Amygdala (tissue), 56 donors: Measurements from ENCODE around the gene TMEM121.
"Not testable (repeated sequence)": the region's sequence is repeated elsewhere in the genome, so short reads cannot be mapped to it uniquely, and the experiment has no call there.

Experiments used
- DNase-seq, 56 donors: peaks; one replicate each; lab custom pipeline; 2025; lab: John Stamatoyannopoulos, UW

Gene TMEM121

DNA sequence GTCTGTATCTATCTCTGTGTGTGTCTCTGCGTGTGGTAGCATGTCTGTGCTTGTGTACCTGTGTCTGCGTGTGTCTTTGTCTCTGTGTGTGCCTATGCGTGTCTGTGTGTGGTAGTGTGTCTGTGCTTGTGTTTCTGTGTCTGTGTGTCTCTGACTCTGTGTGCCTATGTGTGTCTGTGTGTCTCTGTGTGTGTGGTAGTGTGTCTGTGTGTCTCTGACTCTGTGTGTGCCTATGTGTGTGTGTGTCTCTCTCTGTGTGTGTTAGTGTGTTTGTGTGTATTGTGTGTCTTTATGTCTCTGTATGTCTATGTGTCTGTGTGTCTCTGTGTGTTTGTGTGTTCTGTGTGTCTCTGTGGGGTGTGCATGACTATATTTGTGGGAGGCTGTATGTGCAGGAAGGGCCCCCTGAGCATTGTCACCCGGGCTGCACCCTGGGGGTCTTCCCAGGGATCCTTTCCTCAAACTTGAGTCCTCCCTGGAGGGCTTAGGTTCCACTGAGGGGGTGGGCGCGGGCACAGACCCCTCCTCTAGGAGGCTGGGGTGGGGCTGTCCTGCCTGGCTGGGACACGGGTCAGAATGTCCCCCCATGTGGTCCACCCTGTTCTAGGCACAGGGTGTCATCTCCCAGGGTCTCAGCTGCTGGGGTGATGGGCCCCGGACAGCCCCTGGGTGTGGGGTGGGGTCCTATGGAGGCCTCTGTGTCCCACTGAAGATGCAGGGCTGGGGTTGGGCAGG, 39.0 kb downstream of the TMEM121 start:
- DNase-seq: not testable (repeated sequence)

DNA sequence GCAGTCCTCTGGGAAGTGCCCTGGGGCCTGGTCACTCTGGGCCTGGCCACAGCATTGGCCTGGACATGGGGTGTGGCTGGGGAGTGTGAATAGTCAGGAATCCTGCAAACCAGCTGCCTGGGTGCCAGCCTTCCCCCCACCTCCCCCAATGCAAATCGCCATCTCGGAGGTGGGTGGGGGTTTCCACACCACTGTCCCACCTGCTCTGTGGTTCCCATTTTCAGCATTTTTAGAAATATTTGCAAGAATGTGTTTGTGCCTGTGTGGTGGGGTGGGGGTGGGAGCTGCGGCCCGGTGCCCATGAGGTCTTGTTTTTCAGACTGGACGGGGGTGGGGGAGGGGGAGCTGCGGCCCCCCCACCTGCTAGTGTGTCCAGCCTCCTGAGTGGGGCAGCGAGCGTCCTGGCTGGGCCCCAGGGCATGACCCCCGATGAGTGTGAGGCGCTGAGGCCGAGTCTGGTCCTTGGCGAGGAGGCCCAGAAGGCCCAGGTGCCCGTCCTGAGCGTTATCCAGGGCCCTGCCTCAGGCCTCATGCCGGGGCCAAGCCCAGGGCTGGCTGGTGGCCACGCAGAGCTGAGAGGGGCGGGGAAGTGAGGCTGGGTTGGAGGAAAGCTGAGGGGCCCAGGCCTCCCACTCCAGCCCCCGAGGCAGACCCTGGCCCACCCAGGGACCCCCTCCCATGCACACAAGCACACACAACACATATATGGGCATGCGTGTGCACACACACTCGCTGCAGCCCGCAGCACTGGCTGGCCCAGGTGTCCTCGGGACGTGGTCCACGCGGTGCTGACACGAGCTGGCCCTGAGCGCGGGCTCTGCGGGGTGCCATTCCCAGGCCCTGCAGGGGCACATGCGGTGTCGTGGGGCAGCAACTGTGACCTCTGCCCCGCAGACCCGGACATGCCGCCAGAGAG, 40.1 kb downstream of the TMEM121 start:
- not testable (repeated sequence) for DNase-seq

DNA sequence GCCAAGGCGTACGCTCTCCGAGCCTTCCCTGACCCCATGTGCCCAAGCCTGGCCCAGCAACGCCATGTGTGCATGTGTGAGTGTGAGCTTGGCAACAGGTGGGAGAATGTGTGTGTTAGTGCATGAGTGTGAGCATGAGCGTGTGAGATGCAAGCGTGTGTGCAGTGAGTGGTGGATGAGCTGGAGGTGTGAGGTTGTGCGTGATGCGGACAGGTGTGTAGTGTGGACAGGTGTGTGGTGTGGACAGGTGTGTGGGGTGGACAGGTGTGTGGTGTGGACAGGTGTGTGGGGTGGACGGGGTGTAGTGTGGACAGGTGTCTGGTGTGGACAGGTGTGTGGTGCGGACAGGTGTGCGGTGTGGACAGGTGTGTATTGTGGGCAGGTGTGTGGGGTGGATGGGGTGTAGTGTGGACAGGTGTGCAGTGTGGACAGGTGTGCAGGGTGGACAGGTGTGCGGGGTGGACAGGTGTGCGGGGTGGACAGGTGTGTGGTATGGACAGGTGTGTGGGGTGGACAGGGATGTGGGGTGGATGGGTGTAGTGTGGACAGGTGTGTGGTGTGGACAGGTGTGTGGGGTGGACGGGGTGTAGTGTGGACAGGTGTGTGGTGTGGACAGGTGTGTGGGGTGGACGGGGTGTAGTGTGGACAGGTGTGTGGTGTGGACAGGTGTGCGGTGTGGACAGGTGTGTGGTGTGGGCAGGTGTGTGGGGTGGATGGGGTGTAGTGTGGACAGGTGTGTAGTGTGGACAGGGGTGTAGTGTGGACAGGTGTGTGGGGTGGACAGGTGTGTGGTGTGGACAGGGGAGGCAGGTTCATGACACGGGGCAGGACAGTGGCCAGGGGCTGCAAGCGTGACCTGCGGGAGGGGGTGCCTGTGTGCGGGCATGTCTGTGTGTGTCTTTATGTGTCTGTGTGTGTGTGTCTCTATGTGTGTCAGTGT, 41.1 kb downstream of the TMEM121 start:
- not testable (repeated sequence) for DNase-seq

DNA sequence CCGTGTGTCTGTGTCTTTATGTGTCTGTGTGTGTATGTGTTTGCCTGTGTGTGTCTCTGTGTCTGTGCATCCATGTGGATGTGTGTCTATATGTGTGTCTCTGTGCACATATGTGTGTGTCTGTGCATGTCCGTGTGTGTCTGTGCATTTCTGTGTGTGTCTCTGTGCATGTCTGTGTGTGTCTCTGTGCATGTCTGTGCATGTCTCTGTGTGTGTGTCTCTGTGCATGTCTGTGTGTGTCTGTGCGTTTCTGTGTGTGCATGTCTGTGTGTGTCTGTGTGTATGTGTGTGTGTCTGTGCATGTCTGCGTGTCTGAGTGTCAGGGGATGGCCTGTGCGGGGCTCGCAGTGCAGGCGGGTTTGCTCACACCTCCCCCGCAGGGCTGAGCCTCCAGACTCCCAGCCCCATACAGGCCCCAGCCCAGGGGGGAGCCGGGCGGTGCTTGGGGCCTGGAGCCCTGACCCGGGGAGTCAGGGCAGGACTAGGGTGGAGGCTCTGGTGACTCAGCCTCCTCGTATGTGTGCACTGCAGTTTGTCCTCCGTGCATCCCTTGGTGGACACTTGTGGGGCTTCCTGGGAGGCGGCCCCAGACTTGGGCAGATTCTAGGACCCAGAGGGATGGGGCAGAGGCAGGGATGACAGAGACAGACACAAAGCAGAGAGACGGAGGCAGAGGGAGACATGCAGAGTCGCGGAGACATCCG, 41.9 kb downstream of the TMEM121 start:
- not testable (repeated sequence) for DNase-seq

DNA sequence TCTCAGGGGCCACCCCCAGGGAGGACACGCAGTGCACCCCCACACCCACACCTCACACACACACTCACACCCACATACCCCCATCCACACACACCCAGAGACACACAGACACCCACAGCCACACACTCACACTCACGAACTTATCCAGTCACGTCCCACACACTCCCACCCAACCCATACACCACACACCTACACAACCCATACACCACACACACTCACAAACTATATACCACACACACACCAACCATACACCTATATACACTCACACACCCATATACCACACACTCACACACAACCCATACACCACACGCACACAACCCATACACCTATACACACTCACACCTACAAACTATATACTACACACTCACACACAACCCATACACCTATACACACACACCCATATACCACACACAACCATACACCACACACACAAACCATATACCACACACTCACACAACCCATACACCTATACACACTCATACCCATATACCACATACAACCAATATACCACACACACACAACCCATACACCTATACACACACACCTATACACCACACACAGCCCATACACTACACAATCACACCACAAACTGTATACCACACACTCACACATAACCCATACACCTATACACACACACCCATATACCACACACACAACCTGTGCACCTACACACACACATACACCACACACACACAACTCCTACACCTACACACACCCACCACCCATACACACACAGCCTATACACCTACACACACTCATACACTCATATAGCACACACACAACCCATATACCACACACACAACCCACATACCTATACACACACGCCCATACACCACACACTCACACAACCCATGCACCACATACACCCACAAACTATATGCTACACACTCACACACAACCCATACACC, 42.7 kb downstream of the TMEM121 start:
- DNase-seq: no peak

DNA sequence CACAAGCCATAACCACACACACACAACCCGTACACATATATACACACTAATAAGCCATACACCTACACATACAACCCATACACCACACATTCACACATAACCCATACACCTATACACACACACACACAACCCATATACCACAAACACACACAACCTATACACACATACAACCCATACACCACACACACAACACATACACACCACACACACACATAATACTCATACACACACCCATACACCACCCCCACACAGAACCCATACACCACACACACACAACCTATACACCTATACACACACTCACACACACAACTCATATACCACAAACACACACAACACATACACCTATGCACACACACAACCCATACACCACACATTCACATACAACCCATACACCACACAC, 44.1 kb downstream of the TMEM121 start:
- no peak for DNase-seq

DNA sequence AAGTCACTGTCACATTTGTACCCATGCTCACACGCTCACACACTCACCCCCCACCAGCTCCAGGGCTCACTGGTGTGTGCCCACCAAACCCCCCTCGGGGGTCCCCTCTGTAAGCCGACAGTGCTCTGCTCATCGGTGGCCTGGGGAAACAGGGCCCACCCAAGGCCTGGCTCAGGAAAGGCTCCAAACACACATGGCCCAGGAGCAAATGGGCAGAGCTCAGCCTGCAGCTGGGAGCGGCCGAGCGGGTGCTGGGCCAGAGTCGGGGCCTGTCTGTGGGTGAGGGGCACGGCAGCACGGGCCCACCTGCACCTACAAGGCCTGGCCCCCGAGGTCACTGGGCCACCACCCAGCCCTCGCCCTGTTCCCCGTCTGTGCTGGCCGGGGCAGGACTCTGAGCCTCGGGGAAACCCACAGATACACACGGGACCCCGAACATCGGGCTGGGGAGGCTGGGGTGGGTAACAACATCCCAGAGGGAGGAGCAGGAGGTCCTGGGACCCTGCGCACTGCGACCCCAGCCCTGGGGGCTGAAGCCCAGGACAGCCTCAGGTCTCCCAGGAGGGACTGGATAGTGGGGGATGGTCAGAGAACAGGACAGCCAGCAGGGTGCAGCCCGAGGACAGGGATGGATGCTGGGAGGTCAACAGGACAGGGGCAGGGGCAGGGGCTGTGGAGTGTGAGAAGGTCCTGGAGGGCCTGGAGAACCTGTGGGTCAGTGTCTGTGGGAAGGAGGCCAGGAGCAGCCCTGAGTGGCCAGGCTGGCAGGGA, 45.0 kb downstream of the TMEM121 start:
- not testable (repeated sequence) for DNase-seq

DNA sequence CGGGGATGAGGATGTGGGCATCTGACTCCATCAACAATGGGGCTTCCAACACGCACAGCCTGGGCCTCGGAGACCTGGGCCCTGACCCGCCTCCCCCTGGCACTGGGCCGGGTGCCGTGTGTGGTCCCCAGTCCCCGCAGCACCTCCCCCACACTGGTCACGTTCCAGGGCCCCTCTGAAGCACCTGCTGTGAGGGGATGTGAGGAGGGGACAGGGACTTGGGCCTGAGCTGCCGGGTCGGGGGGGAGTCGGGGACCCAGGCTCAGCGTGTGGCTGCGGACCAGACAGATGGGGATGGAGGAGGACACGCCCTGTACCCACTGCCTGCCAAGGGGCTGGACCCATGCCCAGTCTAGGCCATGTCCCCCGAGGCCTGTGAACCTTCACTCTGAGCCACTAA, 45.7 kb downstream of the TMEM121 start:
- not testable (repeated sequence) for DNase-seq

DNA sequence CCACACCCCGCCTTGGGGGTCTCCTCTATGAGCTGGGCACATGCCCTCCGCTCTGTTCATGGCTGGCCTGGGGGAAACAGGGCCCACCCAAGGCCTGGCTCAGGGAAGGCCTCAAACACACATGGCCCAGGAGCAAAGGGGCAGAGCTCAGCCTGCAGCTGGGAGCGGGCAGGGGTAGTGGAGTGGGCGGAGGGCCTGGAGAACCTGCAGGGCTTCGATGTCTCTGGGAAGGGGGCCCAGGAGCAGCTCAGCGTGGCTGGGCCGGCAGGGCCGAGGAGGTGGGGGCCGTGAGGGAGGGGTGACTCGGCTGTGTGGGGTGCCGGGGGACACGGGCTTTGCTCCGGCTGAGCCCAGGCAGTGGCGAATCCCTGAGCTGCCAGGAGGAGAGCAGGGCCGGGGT, 47.5 kb downstream of the TMEM121 start:
- not testable (repeated sequence) for DNase-seq

DNA sequence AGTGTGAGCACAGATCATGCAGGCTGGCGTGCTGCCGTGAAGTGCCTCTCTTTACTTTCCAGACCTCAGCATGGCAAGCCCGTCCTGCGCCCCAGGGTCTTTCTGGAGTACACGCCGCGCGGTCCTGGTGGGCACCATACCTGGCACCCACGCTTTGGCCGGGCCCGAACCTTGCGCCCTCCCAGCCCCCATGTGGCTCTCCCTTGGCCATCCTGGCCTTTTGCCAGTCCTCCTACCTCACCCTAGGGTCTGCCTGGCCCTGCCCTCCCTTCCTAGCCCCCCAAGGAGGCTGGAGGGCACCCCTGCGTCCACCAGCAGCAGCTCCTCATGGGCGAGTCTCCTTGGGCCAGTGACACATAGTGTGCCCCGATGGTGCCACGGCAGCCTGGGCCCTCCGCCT, 48.0 kb downstream of the TMEM121 start:
- DNase-seq: not testable (repeated sequence)

DNA sequence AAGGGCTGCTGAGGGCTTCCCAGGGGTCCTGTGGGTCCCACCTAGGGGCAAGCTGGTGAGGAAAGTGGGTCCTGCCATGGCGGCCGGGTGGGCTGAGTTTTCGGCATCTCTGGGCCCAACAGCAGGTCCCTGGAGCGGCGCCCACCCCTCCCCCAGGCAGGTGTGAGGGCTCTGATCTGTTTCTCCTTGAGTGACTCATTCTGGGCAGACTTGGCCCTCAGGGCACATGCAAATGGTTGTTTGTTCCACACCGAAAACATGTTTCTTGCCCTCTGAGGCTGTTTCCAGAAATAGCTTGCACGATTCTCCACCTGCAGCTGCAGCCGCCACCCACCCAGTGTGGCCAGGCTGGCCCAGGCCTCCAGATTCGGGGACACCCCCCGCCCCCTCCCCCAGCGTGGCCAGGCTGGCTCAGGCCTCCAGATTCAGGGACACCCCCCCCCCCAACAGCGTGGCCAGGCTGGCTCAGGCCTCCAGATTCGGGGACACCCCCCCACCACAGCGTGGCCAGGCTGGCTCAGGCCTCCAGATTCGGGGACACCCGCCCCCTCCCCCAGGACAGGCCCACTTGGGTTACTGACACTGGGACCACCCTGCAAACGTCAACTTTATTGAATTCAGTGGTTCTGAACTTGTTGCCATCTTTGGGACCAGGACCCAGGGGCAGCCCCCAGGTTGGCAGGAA, 48.8 kb downstream of the TMEM121 start:
- DNase-seq: not testable (repeated sequence)

DNA sequence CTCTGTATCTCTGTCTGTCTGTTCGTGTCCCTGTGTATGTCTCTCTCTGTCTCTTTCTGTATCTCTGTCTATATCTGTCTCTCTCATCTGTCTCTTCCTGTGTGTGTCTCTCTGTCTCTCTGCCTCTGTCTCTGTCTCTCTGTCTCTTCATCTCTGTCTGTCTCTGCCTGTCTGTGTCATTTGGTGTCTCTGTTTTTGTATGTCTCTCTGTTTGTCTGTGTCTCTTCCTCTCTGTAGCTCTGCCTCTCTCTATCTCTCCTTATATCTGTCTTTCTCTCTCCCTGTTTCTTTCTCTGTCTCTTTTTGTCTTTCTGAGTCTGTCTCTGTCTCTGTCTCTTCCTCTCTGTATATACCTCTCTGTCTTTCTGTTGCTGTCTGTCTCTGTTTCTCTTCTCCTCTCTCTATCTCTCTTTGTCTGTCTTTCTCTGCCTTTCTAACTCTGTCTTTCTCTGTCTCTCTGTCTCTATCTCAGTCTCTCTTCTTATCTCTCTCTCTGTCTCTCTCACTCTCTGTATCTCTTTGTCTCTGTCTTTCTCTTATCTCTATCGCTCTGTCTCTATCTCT, 50.2 kb downstream of the TMEM121 start:
- no peak for DNase-seq

DNA sequence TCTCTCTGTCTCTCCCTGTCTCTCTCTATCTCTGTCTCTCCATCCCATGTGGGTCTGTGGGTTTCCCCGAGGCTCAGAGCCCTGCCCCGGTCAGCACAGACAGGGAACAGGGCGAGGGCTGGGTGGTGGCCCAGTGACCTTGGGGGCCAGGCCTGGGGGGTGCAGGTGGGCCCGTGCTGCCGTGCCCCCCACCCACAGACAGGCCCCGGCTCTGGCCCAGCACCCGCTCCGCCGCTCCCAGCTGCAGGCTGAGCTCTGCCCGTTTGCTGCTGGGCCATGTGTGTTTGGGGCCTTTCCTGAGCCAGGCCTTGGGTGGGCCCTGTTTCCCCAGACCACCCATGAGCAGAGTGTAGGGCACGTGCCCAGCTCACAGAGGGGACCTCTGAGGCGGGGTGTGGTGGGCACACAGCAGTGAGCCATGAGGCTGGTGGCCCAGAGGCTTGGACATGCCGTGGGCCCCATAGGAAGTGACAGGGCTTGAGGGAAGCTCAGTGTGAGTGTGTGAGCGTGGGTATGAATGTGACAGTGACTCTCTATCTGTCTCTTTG, 51.0 kb downstream of the TMEM121 start:
- DNase-seq: no peak

DNA sequence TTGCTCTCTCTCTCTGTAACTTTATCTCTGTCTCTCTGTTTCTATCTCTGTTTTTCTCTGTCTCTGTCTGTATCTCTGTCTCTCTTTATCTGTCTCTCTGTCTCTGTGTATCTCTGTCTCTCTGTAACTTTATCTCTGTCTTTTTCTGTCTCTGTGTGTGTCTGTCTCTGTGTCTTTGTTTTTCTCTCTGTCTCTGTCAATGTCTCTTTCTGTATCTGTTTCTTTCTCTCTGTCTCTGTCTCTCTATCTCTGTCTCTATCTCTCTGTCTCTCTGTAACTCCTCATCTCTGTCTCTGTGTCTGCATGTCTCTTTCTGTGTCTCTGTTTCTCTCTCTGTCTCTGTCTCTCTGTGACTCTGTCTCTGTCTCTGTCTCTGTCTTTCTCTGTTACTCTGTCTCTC, 51.7 kb downstream of the TMEM121 start:
- DNase-seq: no peak

DNA sequence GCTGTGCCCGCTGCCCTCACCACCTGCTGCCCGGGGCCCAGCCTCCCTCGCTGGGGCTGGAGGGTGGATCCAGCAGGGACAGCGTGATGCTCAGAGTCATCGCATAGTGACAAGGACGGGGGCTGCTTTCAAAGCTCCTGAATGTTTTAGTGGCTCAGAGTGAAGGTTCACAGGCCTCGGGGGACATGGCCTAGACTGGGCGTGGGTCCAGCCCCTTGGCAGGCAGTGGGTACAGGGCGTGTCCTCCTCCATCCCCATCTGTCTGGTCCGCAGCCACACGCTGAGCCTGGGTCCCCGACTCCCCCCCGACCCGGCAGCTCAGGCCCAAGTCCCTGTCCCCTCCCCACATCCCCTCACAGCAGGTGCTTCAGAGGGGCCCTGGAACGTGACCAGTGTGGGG, 52.8 kb downstream of the TMEM121 start:
- DNase-seq: not testable (repeated sequence)
